T-helper 1 cell treated with Interleukin-12 subunit alpha and Interleukin-12 subunit beta and Interleukin-4 antibody, amounts not matched to agents 30 μg/mL and 1 μg/mL, for 36 hours (primary cell): ENCODE data around the gene CYP2A6.
A peak's percentile ranks its signal among the peaks of the same experiment; 100 is the strongest.
"Not testable (repeated sequence)": the region's sequence is repeated elsewhere in the genome, so short reads cannot be mapped to it uniquely, and the experiment has no call there.

Source experiments
- H3K27ac Mint-ChIP-seq: one replicate; pipeline ENCODE4 v1.8.0; 2021; ENCODE audit warnings: mild to moderate bottlenecking, mixed read lengths
- H3K27me3 Mint-ChIP-seq: one replicate; pipeline ENCODE4 v1.8.0; 2021; ENCODE audit warnings: low read depth, mixed read lengths
- H3K36me3 Mint-ChIP-seq: one replicate; pipeline ENCODE4 v1.8.0; 2021; ENCODE audit warnings: low read depth, mixed read lengths
- H3K4me1 Mint-ChIP-seq: one replicate; pipeline ENCODE4 v1.8.0; 2021; ENCODE audit warnings: low read depth, mixed read lengths
- H3K4me3 Mint-ChIP-seq: one replicate; pipeline ENCODE4 v1.8.0; 2021; ENCODE audit warnings: mild to moderate bottlenecking, moderate library complexity, mixed read lengths
- H3K9me3 Mint-ChIP-seq: one replicate; pipeline ENCODE4 v1.8.0; 2021; ENCODE audit warnings: mixed read lengths

Gene CYP2A6

DNA sequence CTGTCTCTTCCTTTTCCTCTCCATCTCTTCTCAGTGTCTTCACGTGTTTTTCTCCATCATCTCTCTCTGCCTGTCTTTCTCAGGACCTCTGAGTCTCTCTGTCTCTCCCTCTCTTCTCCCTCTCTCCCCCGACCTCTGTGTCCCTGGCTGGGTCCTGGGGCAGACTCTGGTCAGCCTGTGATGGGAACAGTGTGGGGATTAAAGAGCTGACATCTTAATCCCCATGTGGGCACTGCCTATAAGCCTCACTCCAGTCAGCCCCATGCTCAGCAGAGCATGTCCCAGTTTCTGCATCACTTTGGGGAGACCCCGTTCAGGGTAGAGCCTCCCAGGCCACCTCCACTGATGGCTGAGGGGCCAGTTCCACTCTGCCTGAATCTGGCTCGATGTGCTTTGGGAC lies 35.0 kb downstream of the CYP2A6 start:
- Mint-ChIP-seq H3K27ac (no peak overlapping the region), H3K27me3 (peaks cover 32% of the 10 kb centered on the region), H3K9me3 (no peaks in the 10 kb centered on the region), H3K4me3 (no peak overlapping the region), H3K36me3 (peaks cover 6% of the 10 kb centered on the region), H3K4me1 (peaks cover 30% of the 10 kb centered on the region)

DNA sequence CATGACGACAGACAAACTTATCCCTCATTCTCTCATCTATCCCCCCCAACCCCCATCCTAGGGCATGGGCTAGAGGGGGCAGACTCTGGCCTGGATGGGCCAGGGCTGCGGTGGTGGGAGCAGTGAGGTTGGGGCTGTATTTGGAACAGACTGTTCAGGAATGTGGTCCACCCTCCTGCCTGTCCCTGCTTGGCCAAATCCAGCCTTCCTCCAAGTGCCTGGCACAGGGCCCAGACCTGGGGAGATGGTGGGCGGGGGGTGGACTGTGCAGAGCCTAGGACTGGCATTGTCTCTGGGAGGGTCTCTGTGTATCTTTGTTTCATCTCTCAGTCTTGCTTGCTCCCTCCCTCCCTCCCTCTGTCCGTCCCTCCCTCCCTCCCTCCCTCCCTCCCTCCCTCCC lies 37.1 kb downstream of the CYP2A6 start:
- no peaks in the 10 kb centered on the region for H3K9me3 Mint-ChIP-seq
- peaks cover 14% of the 10 kb centered on the region for H3K36me3 Mint-ChIP-seq
- no peak overlapping the region for H3K4me3 Mint-ChIP-seq
- H3K27ac Mint-ChIP-seq, result no peak overlapping the region
- H3K27me3 Mint-ChIP-seq, result peaks cover 32% of the 10 kb centered on the region
- peaks cover 22% of the 10 kb centered on the region for H3K4me1 Mint-ChIP-seq

DNA sequence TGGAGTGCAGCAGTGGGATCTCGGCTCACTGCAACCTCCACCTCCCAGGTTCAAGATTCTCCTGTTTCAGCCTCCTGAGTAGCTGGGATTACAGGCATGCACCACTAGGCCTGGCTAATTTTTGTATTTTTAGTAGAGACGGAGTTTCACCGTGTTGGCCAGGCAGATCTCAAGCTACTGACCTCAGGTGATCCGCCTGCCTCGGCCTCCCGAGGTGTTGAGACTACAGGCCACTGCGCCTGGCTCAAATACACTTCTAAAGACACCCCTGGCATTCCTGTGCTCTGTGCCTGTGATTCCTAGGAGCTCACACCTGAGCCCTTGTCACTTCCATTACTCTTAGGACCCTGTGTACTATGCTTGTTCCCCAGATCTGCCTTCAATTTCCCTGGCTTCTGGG lies 37.7 kb downstream of the CYP2A6 start:
- peaks cover 25% of the 10 kb centered on the region for H3K4me1 Mint-ChIP-seq
- peak overlapping the region; percentile 22 for H3K27ac Mint-ChIP-seq
- H3K27me3 Mint-ChIP-seq, result peaks cover 32% of the 10 kb centered on the region

DNA sequence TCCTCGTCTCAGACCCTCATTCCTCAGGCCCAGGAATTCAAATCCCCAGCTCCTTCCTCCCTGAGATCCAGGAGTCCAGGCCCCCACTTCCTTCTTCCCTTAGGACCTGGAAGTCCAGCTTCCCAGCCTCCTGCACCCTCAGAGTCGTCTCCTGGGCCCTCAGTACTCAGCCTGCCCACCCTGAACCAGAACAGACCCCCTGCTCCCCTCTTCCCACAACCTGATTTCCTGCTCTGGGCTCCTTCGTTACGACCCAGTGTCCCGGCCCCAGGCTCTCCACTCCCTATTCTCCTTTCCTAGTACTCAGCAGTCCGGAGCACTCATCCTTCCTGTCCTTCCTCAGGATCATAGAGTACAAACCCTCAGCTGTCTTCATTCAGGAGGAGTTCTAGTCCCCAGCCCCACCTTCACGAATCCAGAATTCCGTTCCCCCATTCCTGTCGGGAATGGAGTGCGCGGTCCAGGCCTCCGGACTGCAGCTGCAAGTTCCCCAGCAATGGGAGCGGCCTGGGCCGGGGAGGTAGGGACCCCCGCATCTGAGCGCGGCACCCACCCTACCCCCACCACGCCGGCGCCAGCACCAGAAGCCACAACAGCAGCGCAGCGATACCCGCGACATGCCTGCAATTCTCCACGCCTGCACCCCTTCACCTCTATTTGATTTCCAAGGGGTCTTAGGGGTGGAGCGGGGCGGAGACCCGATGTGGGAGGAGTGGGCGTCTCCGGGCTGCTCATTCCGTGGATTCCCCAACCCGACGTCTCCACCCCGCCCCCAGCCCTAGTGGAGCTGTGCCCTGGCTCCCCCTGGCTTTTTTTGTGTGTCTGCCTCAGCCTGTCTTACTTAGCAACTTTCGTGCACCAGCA lies 38.5 kb downstream of the CYP2A6 start:
- H3K27me3 Mint-ChIP-seq, result peaks cover 32% of the 10 kb centered on the region
- peaks cover 33% of the 10 kb centered on the region for H3K4me1 Mint-ChIP-seq
- H3K27ac Mint-ChIP-seq, result peak overlapping the region; percentile 60
- H3K9me3 Mint-ChIP-seq, result no peaks in the 10 kb centered on the region
- H3K36me3 Mint-ChIP-seq, result peaks cover 22% of the 10 kb centered on the region
- H3K4me3 Mint-ChIP-seq, result peak overlapping the region; percentile 76

More for the DNA sequence above, 37.7 kb downstream of the CYP2A6 start:
- peaks cover 19% of the 10 kb centered on the region for H3K36me3 Mint-ChIP-seq
- peak overlapping the region; percentile 38 for H3K4me3 Mint-ChIP-seq
- H3K9me3 Mint-ChIP-seq, result not testable (repeated sequence)

DNA sequence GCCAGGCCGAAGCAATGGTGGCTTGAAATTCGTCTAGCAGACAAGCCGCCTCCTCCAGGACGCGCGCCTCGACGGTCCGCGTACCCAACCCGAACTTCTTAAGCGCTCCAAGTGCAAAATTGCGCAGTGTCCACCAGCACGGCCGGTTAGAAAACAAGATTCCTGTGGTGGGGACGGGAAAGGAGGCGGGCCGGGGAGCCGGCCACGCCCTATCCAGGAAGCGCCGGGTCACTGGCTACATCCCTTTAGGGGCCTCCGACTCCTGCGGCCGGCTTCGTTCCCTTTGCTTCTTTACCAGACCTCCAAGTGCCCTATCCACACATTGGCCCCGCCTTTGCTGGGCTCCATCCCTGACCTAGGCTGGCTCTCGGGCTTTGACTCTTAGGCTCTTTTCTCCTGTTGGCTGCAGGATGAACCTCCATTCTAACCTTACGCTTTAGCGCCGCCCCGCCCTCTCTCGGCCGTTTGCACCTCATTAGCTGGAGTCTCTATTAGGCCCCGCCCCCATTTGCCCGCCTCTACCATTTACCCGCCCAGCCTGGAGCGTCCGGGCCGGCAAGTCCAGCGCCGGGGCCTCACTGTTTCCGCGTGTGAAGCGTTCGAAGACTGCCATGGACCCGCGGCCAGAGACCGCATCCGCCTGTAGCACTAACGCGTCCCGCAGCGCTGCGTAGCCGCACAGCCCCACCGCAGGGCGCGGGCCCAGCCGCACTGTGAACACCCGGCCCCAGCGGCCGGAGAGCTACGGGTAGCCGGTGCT lies 39.4 kb downstream of the CYP2A6 start:
- H3K36me3 Mint-ChIP-seq, result peaks cover 23% of the 10 kb centered on the region
- H3K4me3 Mint-ChIP-seq, result peak overlapping the region; percentile 88
- H3K27me3 Mint-ChIP-seq, result peaks cover 32% of the 10 kb centered on the region
- H3K9me3 Mint-ChIP-seq, result not testable (repeated sequence)
- H3K27ac Mint-ChIP-seq, result peak overlapping the region; percentile 69
- H3K4me1 Mint-ChIP-seq, result peaks cover 39% of the 10 kb centered on the region

DNA sequence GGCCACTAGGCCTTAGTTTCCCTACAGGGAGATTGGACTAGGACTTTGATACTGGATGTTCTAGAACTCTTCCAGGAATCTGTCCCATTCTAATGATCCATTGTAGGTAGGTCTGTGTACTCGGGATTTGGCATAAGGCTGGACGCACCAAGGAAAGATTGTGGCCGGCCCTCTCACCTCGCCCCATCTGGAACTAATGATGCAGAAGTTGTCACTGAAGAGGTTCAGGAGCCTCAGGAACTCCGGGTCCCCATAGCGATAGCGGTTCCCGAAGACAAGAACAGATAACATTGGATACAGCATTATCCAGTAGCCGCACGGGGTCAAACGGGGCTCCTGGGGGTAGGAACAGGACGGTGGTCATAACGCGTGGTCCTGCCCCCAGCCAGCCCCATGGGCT lies 40.1 kb downstream of the CYP2A6 start:
- peak overlapping the region; percentile 41 for H3K4me3 Mint-ChIP-seq
- H3K27ac Mint-ChIP-seq, result no peak overlapping the region
- no peaks in the 10 kb centered on the region for H3K9me3 Mint-ChIP-seq
- H3K4me1 Mint-ChIP-seq, result peaks cover 46% of the 10 kb centered on the region
- peaks cover 30% of the 10 kb centered on the region for H3K27me3 Mint-ChIP-seq
- peaks cover 24% of the 10 kb centered on the region for H3K36me3 Mint-ChIP-seq

DNA sequence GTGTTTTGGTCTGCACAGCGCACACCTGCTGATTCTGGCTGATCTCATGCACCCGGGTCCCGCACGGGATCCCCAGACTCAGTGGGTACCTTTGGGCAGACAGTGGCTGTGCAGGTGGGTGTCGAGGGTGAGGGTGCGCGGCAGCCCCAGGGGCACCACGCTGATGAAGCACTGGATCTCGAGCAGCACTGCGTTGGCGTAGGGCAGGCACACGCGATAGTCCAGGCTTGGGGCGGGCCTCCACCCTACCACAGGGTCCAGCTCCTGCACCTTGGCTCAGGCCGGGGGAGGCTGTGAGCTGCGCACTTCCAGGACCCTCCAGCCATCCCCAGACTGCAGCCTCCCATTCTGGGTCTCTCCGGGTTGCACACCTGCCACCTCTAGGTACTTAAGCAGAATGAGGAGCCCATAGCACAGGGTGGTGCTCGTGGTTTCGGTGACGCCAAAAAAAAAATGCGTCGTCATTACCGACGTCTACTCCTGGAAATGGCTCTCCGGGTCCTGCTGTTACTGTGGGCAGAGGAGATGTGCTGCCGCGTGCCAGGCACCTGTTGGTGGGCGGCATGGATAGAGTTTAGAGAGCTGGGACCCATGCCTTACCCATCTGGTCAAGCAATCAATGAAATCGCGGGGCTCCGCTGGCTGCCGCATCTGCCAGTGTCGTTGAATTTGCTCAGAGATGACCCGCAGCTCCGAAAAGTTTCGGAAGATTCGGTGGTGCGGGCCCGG lies 40.7 kb downstream of the CYP2A6 start:
- Mint-ChIP-seq H3K27ac (peak overlapping the region; percentile 13), H3K4me1 (peaks cover 52% of the 10 kb centered on the region), H3K9me3 (no peaks in the 10 kb centered on the region), H3K27me3 (peaks cover 24% of the 10 kb centered on the region), H3K4me3 (peak overlapping the region; percentile 41), H3K36me3 (peaks cover 24% of the 10 kb centered on the region)

DNA sequence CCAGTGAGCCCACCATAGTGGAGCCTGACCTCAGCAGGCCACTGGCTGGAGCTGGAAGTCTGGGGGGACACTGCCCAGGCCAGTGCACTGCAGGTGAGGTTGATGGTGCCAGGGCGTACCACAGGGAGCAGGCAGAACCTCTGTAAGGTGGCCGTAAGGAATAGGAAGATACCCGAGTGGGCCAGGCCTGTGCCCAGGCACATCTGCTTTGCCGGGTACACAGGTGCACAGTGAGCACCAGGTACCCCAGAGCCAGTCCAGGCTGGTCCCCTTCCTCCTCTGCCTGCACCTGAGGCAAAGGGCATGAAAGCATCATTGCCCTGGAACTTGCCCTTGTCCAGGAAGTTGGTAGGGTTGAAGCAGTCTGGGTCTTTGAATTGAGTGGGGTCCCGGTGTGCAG lies 41.8 kb downstream of the CYP2A6 start:
- peaks cover 63% of the 10 kb centered on the region for H3K4me1 Mint-ChIP-seq
- H3K36me3 Mint-ChIP-seq, result peaks cover 33% of the 10 kb centered on the region
- no peak overlapping the region for H3K27ac Mint-ChIP-seq
- peak overlapping the region; percentile 2 for H3K4me3 Mint-ChIP-seq
- H3K27me3 Mint-ChIP-seq, result peaks cover 16% of the 10 kb centered on the region
- H3K9me3 Mint-ChIP-seq, result no peaks in the 10 kb centered on the region

DNA sequence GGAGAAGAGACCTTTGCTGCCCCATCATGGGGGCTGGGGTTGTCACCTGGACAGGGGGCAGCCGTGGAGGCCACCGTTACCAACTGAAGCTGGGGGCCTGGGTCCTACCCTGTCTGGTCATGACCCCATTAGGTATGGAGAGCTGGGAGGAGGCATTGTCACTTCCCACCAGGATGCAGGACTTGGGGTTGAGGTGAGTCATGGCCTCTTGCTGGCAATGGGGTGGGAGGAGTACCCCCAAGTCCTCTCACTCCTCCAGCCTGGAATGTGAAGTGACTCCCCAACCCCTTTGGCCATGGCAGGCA lies 42.3 kb downstream of the CYP2A6 start:
- H3K4me1 Mint-ChIP-seq, result peaks cover 68% of the 10 kb centered on the region
- peaks cover 14% of the 10 kb centered on the region for H3K27me3 Mint-ChIP-seq
- H3K36me3 Mint-ChIP-seq, result peaks cover 37% of the 10 kb centered on the region
- no peak overlapping the region for H3K4me3 Mint-ChIP-seq
- no peaks in the 10 kb centered on the region for H3K9me3 Mint-ChIP-seq
- H3K27ac Mint-ChIP-seq, result peak overlapping the region; percentile 72

DNA sequence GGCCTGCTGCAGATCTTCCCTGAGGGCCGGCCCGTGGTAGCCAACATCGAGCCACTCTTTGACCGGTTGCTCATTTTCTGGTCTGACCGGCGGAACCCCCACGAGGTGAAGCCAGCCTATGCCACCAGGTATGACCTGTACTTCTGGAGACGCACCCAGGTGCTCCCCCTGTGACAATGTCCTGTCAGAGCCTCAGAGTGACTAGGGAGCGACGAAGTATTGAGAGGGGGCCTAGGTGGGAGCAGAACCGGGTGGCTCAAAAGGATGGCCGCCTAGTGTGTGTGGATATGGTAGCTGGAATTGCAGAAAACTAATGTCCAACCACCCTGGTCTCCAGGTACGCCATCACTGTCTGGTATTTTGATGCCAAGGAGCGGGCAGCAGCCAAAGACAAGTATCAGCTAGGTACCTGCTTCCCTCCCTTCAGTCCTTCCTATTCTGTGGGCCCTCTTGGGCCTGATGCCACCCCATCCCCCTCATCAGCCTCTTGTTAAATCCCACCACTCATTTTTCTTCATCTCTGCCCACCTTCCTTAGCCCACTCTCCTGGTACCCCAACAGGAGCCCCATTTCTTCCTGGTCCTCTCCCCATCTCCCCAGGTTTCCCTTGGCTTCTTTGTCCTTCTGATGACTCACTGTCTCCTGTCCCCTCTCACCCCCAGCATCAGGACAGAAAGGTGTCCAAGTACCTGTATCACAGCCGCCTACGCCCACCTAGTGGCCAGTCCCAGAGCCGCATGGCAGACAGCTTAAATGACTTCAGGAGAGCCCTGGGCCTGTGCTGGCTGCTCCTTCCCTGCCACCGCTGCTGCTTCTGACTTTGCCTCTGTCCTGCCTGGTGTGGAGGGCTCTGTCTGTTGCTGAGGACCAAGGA lies 42.9 kb downstream of the CYP2A6 start:
- Mint-ChIP-seq H3K27me3 (peaks cover 8% of the 10 kb centered on the region), H3K9me3 (no peaks in the 10 kb centered on the region), H3K4me1 (peaks cover 72% of the 10 kb centered on the region), H3K27ac (peak overlapping the region; percentile 96), H3K4me3 (peak overlapping the region; percentile 84), H3K36me3 (peaks cover 41% of the 10 kb centered on the region)

DNA sequence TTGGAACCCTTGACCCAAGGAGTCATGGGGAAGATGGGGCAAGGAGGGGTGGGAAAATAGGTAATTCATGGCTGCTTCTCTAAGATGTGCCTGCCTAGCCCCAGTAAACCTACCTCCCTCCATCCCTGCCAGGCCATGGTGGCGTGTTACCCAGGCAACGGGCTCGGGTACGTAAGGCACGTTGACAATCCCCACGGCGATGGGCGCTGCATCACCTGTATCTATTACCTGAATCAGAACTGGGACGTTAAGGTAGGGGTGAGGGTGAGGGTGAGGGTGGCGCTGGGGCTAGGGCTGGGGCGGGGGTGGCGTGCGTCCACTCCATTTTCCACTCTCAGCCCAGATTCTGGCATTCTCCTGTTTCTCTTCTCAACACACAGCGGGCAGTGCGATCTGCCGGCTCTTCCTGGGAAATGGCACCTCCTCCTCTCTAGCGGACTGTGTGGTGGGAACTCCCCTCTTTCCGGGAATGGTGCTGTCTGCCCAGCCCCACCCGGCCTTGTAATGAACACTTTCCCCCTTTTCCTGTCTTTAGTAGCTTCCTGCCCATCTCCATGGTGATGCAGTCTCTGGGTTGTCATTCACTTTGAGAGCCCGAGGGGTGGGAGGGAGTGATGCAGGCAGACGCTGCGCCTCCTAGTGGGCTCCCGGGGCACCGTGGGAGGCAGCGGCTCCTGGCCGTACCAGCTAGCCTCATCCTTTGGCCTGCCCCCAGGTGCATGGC lies 43.7 kb downstream of the CYP2A6 start:
- Mint-ChIP-seq H3K27ac (peak overlapping the region; percentile 96), H3K27me3 (peaks cover 3% of the 10 kb centered on the region), H3K4me3 (peak overlapping the region; percentile 84), H3K36me3 (peaks cover 49% of the 10 kb centered on the region), H3K9me3 (no peaks in the 10 kb centered on the region), H3K4me1 (peaks cover 75% of the 10 kb centered on the region)

DNA sequence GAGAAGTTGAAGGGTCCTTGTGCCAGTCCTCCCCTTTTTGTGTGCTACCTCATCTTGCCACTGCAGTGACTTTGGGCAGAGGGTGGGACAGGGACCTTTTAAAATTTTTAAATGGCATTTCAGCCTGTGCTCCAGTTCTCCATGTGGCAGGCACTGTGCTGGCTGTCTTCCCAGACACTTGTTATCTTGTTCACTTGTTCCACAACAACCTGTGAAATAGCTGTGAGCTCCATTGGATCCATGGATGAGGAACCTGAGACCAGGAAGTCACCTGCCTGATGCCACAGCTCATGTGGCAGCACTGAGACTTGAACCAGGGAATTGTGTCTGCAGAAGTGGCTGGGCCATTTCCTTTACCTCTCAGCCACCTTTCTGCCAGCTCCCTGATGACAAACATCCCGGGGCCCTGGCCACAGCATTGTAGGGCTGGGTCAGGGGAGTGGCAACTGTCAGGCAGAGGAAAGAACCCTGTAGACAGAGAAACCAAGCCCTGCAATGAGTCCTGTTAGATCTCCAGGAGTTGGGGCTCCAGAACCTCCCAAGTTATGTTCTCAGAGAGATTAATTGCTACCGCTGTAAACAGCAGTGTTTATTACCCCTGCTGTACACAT lies 44.9 kb downstream of the CYP2A6 start:
- Mint-ChIP-seq H3K9me3 (no peaks in the 10 kb centered on the region), H3K4me1 (peaks cover 70% of the 10 kb centered on the region), H3K27ac (peak overlapping the region; percentile 96), H3K27me3 (no peaks in the 10 kb centered on the region), H3K36me3 (peaks cover 49% of the 10 kb centered on the region), H3K4me3 (peak overlapping the region; percentile 83)

DNA sequence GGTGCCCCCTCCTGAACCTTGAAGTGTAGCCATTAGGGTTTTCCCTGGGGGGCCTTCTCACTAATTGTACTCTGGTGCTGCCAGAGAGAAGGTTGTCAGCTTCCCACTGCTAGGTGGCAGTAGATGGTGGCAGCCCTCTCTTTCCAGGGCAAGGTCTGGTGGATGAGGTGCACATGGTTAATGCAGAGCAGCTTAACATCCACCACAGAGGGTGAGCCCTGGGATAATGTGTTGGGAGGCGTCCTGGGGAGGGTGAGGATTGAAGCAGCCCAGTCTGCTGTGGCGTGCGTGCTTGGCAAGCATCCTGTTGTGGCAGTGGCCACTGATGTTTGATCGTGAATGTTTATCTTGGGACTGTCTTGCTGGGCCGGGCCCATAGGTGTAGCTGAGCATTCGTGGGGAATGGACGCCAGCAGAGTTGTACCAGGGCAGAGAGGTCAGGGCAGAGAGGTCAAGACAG lies 45.4 kb downstream of the CYP2A6 start:
- H3K4me3 Mint-ChIP-seq, result peak overlapping the region; percentile 83
- peaks cover 49% of the 10 kb centered on the region for H3K36me3 Mint-ChIP-seq
- H3K4me1 Mint-ChIP-seq, result peaks cover 69% of the 10 kb centered on the region
- H3K27me3 Mint-ChIP-seq, result no peaks in the 10 kb centered on the region
- no peaks in the 10 kb centered on the region for H3K9me3 Mint-ChIP-seq
- peak overlapping the region; percentile 96 for H3K27ac Mint-ChIP-seq
